Liver (tissue), 3 donors: Measurements from ENCODE around the gene TMEM114.

Experiments used
- ATF3 ChIP-seq: IDR thresholded peaks from 2 replicates; pipeline ENCODE4 v1.6.1; 2016; ENCODE audit warnings: antibody characterized with exemption
- CTCF ChIP-seq: fragments of 150-350 bp; IDR thresholded peaks from 2 replicates; pipeline ENCODE4 v1.5.1; 2017; ENCODE audit warnings: improper control_type of control experiment, low read depth, low read length; ENCODE audit not compliant: missing input control
- HNF4A ChIP-seq, 2 donors: conservative IDR thresholded peaks; 2 replicates each; pipeline ENCODE4 v1.6.1; 2016; ENCODE audit warnings: antibody characterized with exemption in 2 of 2, mild to moderate bottlenecking in 2 of 2
- MAX ChIP-seq: IDR thresholded peaks from 2 replicates; pipeline ENCODE4 v1.6.1; 2016; ENCODE audit warnings: antibody characterized with exemption
- NR2F2 ChIP-seq: IDR thresholded peaks from 2 replicates; pipeline ENCODE4 v1.6.1; 2016; ENCODE audit warnings: antibody characterized with exemption
- RAD21 ChIP-seq, 2 donors: IDR thresholded peaks; 2 replicates each; pipeline ENCODE4 v1.6.1; 2016; ENCODE audit warnings: antibody characterized with exemption in 2 of 2, mild to moderate bottlenecking in 2 of 2
- RXRA ChIP-seq, 2 donors: IDR thresholded peaks; 2 replicates each; pipeline ENCODE4 v1.6.1; 2017 to 2018; ENCODE audit warnings: antibody characterized with exemption in 2 of 2, mild to moderate bottlenecking in 1 of 2
- YY1 ChIP-seq: IDR thresholded peaks from 2 replicates; pipeline ENCODE4 v1.6.1; 2016; ENCODE audit warnings: antibody characterized with exemption, mild to moderate bottlenecking
- donor health status: healthy.
- donor health status: healthy.

GRCh38 chr16:8547762-8548161 lies 42.5 kb downstream of the TMEM114 start:
- TF ChIP-seq RAD21 (IDR thresholded peaks at IDR 0.05) = no peak
- no peak for TF ChIP-seq CTCF
- no peak for TF ChIP-seq NR2F2
- TF ChIP-seq YY1 = no peak
- TF ChIP-seq HNF4A (conservative IDR thresholded peaks at IDR 0.05) = peak in 1 of 2 donors; percentile 21
- no peak for TF ChIP-seq ATF3
- no peak for TF ChIP-seq RXRA (IDR thresholded peaks at IDR 0.05)
- peak; percentile 5 for TF ChIP-seq MAX
